G401.6 (cell line): Measurements from ENCODE around the gene ADGRE2.

Experiments used
- FAIRE-seq: peaks from 2 replicates; lab custom pipeline; 2012; peaks lifted over from hg19 to GRCh38; lab: Jason Lieb, UNC

The ADGRE2 gene

GRCh38 chr19:14733574-14733973 lies 44.8 kb downstream of the ADGRE2 start:
- FAIRE-seq = no peak

- no peak for FAIRE-seq
Measured at GRCh38 chr19:14732510-14732909, 45.9 kb downstream of the ADGRE2 start.

GRCh38 chr19:14731200-14731599 lies 47.2 kb downstream of the ADGRE2 start:
- no peak for FAIRE-seq

GRCh38 chr19:14728595-14728994 lies 49.8 kb downstream of the ADGRE2 start:
- no peak for FAIRE-seq

GRCh38 chr19:14722127-14722526 lies 56.2 kb downstream of the ADGRE2 start:
- no peak for FAIRE-seq

- no peak for FAIRE-seq
Measured at GRCh38 chr19:14719162-14719561, 59.2 kb downstream of the ADGRE2 start.

- FAIRE-seq = no peak
Measured at GRCh38 chr19:14718522-14719116, 59.7 kb downstream of the ADGRE2 start.

GRCh38 chr19:14715841-14716240 lies 62.5 kb downstream of the ADGRE2 start:
- no peak for FAIRE-seq

- FAIRE-seq = no peak
Measured at GRCh38 chr19:14704450-14704849, 73.9 kb downstream of the ADGRE2 start.

- FAIRE-seq = no peak
Measured at GRCh38 chr19:14703833-14704232, 74.5 kb downstream of the ADGRE2 start.

GRCh38 chr19:14700711-14701375 lies 77.5 kb downstream of the ADGRE2 start:
- no peak for FAIRE-seq

- FAIRE-seq = no peak
Measured at GRCh38 chr19:14699641-14700040, 78.7 kb downstream of the ADGRE2 start.

GRCh38 chr19:14695471-14695870 lies 82.9 kb downstream of the ADGRE2 start:
- no peak for FAIRE-seq

GRCh38 chr19:14694641-14695266 lies 83.6 kb downstream of the ADGRE2 start:
- no peak for FAIRE-seq

- no peak for FAIRE-seq
Measured at GRCh38 chr19:14689598-14690503, 88.5 kb downstream of the ADGRE2 start, which contains the start of gene ZNF333. TSS of gene ZNF333 (plus strand) at chr19:14690048. CDS start at chr19:14693492, 3,444 bp downstream.

GRCh38 chr19:14686411-14686810 lies 91.9 kb downstream of the ADGRE2 start:
- no peak for FAIRE-seq

- FAIRE-seq = no peak
Measured at GRCh38 chr19:14683439-14683838, 94.9 kb downstream of the ADGRE2 start.
